HEK293 (cell line): ENCODE measurements around the gene NR3C2.

Experiments
- CTCF ChIA-PET: fragments of 350-600 bp; formaldehyde crosslinking; extraction: SDS; loops from one replicate; lab custom pipeline; 2021; ENCODE audit warnings: antibody characterized with exemption; lab: Yijun Ruan, JAX
- POLR2A ChIA-PET: fragments of 300-600 bp; formaldehyde crosslinking; extraction: SDS; loops from one replicate; lab custom pipeline; 2020; ENCODE audit warnings: antibody characterized with exemption, inconsistent platforms; lab: Yijun Ruan, JAX
- H3K27ac ChIP-seq: fragments of 200-500 bp; sonication (Bioruptor generic); 2 replicates; pipeline ENCODE4 v1.5.1; 2014; ENCODE audit warnings: low read depth, low read length, control low read depth, inconsistent platforms; ENCODE audit errors: extremely low read depth
- H3K36me3 ChIP-seq, 2 experiments: fragments of 200-500 bp in 1 of 2; sonication (Bioruptor generic) in 1 of 2; 1 replicate in 1 of 2; 2 replicates in 1 of 2; pipeline ENCODE4 v1.5.1; 2014 to 2017; ENCODE audit warnings: inconsistent platforms in 2 of 2, low read length in 2 of 2; ENCODE audit not compliant: control insufficient read depth in 2 of 2, insufficient read depth in 1 of 2
- H3K4me1 ChIP-seq: fragments of 200-500 bp; sonication (Bioruptor generic); 2 replicates; pipeline ENCODE4 v1.5.1; 2014; ENCODE audit warnings: mild to moderate bottlenecking, low read length, inconsistent platforms; ENCODE audit not compliant: control insufficient read depth, insufficient read depth
- H3K4me3 ChIP-seq: 2 replicates; pipeline ENCODE4 v1.5.1; 2011; ENCODE audit warnings: low read depth, mild to moderate bottlenecking, control low read depth, low read length, moderate library complexity
- H3K9me3 ChIP-seq: fragments of 200-500 bp; sonication (Bioruptor generic); 2 replicates; pipeline ENCODE4 v1.5.1; 2014; ENCODE audit warnings: low read depth, low read length, inconsistent platforms; ENCODE audit not compliant: control insufficient read depth, insufficient read depth
- BCL11A ChIP-seq: fragments of 450-650 bp; formaldehyde crosslinking; IDR thresholded peaks from 2 replicates; pipeline ENCODE4 v1.5.1; 2016; ENCODE audit warnings: low read depth, missing biosample characterization, missing genetic modification characterization
- GLI4 ChIP-seq: fragments of 450-650 bp; formaldehyde crosslinking; IDR thresholded peaks from 2 replicates; pipeline ENCODE4 v1.5.1; 2016; ENCODE audit warnings: missing biosample characterization, missing genetic modification characterization
- RBAK ChIP-seq: fragments of 450-650 bp; formaldehyde crosslinking; IDR thresholded peaks from 2 replicates; pipeline ENCODE4 v1.5.1; 2016; ENCODE audit warnings: missing biosample characterization, missing genetic modification characterization
- SP2 ChIP-seq: fragments of 450-650 bp; formaldehyde crosslinking; IDR thresholded peaks from 2 replicates; pipeline ENCODE4 v1.5.1; 2016; ENCODE audit warnings: missing biosample characterization, missing genetic modification characterization
- ZBTB21 ChIP-seq: fragments of 450-650 bp; formaldehyde crosslinking; IDR thresholded peaks from 2 replicates; pipeline ENCODE4 v1.5.1; 2017; ENCODE audit warnings: missing biosample characterization, missing genetic modification characterization
- ZEB2 ChIP-seq: fragments of 450-650 bp; formaldehyde crosslinking; IDR thresholded peaks from 2 replicates; pipeline ENCODE4 v1.5.1; 2016; ENCODE audit warnings: missing biosample characterization, missing genetic modification characterization
- ZFP41 ChIP-seq: fragments of 450-650 bp; formaldehyde crosslinking; IDR thresholded peaks from 2 replicates; pipeline ENCODE4 v1.5.1; 2016; ENCODE audit warnings: missing biosample characterization, missing genetic modification characterization, borderline replicate concordance
- ZIC2 ChIP-seq: fragments of 450-650 bp; formaldehyde crosslinking; IDR thresholded peaks from 2 replicates; pipeline ENCODE4 v1.5.1; 2016; ENCODE audit warnings: missing biosample characterization, missing genetic modification characterization
- ZNF133 ChIP-seq: fragments of 450-650 bp; formaldehyde crosslinking; IDR thresholded peaks from 2 replicates; pipeline ENCODE4 v1.5.1; 2016; ENCODE audit warnings: missing biosample characterization, missing genetic modification characterization
- ZNF146 ChIP-seq: fragments of 450-650 bp; formaldehyde crosslinking; IDR thresholded peaks from 2 replicates; pipeline ENCODE4 v1.5.1; 2016; ENCODE audit warnings: missing biosample characterization, missing genetic modification characterization
- ZNF324 ChIP-seq: fragments of 450-650 bp; formaldehyde crosslinking; IDR thresholded peaks from 2 replicates; pipeline ENCODE4 v1.5.1; 2016; ENCODE audit warnings: missing biosample characterization, missing genetic modification characterization
- ZNF350 ChIP-seq: fragments of 450-650 bp; formaldehyde crosslinking; IDR thresholded peaks from 2 replicates; pipeline ENCODE4 v1.5.0; 2017; ENCODE audit warnings: missing biosample characterization, mild to moderate bottlenecking, missing genetic modification characterization
- ZNF391 ChIP-seq: fragments of 450-650 bp; formaldehyde crosslinking; IDR thresholded peaks from 2 replicates; pipeline ENCODE4 v1.5.1; 2016; ENCODE audit warnings: low read depth, missing biosample characterization, missing genetic modification characterization, borderline replicate concordance
- ZNF426 ChIP-seq: fragments of 450-650 bp; formaldehyde crosslinking; IDR thresholded peaks from 2 replicates; pipeline ENCODE4 v1.5.1; 2017; ENCODE audit warnings: missing biosample characterization, missing genetic modification characterization, mild to moderate bottlenecking, inconsistent platforms, moderate library complexity
- ZNF596 ChIP-seq: fragments of 450-650 bp; IDR thresholded peaks from 2 replicates; pipeline ENCODE4 v1.5.0; 2018; ENCODE audit warnings: missing biosample characterization, mild to moderate bottlenecking, missing genetic modification characterization, moderate library complexity
- ZNF629 ChIP-seq: fragments of 450-650 bp; formaldehyde crosslinking; IDR thresholded peaks from 2 replicates; pipeline ENCODE4 v1.5.1; 2017; ENCODE audit warnings: missing biosample characterization, missing genetic modification characterization
- TF ChIP-seq, protein P1 (sequence below): fragments of 450-650 bp; formaldehyde crosslinking; IDR thresholded peaks from 2 replicates; pipeline ENCODE4 v1.5.1; 2017; ENCODE audit warnings: missing biosample characterization, missing genetic modification characterization
- TF ChIP-seq, protein P2 (sequence below): fragments of 450-650 bp; formaldehyde crosslinking; optimal IDR thresholded peaks from 2 replicates; pipeline ENCODE3; 2016; ENCODE audit warnings: missing biosample characterization, mild to moderate bottlenecking, missing genetic modification characterization
- TF ChIP-seq, protein P3 (sequence below): fragments of 450-650 bp; IDR thresholded peaks from 2 replicates; pipeline ENCODE4 v1.5.1; 2018; ENCODE audit warnings: missing biosample characterization, missing genetic modification characterization
- TF ChIP-seq, protein P4 (sequence below): fragments of 450-650 bp; formaldehyde crosslinking; IDR thresholded peaks from 2 replicates; pipeline ENCODE4 v1.5.1; 2016; ENCODE audit warnings: missing biosample characterization, missing genetic modification characterization
- TF ChIP-seq, protein P5 (sequence below): fragments of 450-650 bp; formaldehyde crosslinking; IDR thresholded peaks from 2 replicates; pipeline ENCODE4 v1.5.1; 2016; ENCODE audit warnings: missing biosample characterization, missing genetic modification characterization

NR3C2 gene

DNA sequence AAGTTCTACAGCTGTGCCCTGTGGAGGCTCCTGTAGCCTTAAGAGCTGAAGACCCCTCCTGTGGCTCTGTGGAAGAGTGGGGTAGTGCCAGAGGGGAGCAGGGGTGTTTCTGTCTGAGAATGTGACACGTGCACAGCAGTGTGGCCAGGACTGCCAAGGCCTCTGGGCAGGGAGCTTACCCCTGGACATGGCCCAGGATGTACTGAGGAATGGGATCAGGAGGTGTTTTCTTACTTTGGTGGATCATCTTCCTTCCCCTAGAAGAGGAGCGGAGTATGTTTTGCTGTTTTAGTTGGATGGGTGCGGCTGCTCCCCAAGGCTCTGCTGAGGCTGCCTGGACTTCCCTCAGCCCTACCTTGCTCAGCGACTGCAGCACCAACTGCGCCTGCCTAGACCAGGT is 367.8 kb downstream of the NR3C2 start (continued):
- no peak for TF ChIP-seq ZNF146 (tag by site-specific recombination)
- no peak for TF ChIP-seq ZFP41 (tag by site-specific recombination)
- no peak for TF ChIP-seq ZNF596 (tag by site-specific recombination)
- TF ChIP-seq ZIC2 (tag by site-specific recombination) = no peak
- no peak for TF ChIP-seq RBAK (tag by site-specific recombination)
- TF ChIP-seq, protein P1, sequence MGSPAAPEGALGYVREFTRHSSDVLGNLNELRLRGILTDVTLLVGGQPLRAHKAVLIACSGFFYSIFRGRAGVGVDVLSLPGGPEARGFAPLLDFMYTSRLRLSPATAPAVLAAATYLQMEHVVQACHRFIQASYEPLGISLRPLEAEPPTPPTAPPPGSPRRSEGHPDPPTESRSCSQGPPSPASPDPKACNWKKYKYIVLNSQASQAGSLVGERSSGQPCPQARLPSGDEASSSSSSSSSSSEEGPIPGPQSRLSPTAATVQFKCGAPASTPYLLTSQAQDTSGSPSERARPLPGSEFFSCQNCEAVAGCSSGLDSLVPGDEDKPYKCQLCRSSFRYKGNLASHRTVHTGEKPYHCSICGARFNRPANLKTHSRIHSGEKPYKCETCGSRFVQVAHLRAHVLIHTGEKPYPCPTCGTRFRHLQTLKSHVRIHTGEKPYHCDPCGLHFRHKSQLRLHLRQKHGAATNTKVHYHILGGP (tag by site-specific recombination) = no peak

DNA sequence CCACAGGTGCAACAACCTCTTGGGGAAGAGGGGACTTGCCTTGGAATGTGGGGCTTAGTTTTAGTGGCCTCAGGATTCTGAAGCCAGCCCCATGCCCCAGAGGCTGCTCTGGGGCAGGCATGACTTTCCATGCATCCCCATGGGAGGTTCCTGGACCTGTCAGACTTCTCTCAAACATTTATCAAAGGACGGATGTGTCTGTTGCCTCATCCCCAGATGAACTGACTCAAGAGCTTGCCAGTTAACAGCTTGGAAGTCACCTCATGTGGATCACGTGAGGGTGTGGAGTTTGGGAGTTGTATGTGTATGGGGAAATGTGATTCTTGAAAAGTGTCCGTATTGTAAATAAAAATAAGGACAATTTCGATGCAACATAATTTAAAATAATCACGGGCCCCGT is 368.9 kb downstream of the NR3C2 start:
- Histone ChIP-seq H3K36me3 (peaks cover 0 to 13% of the 10 kb centered on the region in 2 experiments; a peak in 1 of 3 replicates), H3K4me3 (no peak overlapping the region)
- no peak for TF ChIP-seq ZNF629 (tag by site-specific recombination)
- no peak for TF ChIP-seq ZNF391 (tag by site-specific recombination)
- no peak for TF ChIP-seq GLI4
- TF ChIP-seq ZNF324 (tag by site-specific recombination) = no peak
- no peak for TF ChIP-seq SP2 (tag by site-specific recombination)
- TF ChIP-seq ZNF426 (tag by site-specific recombination) = no peak
- no peak for TF ChIP-seq ZEB2
- TF ChIP-seq, protein P2, sequence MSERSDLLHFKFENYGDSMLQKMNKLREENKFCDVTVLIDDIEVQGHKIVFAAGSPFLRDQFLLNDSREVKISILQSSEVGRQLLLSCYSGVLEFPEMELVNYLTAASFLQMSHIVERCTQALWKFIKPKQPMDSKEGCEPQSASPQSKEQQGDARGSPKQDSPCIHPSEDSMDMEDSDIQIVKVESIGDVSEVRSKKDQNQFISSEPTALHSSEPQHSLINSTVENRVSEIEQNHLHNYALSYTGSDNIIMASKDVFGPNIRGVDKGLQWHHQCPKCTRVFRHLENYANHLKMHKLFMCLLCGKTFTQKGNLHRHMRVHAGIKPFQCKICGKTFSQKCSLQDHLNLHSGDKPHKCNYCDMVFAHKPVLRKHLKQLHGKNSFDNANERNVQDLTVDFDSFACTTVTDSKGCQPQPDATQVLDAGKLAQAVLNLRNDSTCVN (tag by site-specific recombination) = no peak
- TF ChIP-seq, protein P3, sequence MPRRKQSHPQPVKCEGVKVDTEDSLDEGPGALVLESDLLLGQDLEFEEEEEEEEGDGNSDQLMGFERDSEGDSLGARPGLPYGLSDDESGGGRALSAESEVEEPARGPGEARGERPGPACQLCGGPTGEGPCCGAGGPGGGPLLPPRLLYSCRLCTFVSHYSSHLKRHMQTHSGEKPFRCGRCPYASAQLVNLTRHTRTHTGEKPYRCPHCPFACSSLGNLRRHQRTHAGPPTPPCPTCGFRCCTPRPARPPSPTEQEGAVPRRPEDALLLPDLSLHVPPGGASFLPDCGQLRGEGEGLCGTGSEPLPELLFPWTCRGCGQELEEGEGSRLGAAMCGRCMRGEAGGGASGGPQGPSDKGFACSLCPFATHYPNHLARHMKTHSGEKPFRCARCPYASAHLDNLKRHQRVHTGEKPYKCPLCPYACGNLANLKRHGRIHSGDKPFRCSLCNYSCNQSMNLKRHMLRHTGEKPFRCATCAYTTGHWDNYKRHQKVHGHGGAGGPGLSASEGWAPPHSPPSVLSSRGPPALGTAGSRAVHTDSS (tag by site-specific recombination) = no peak
- no peak for TF ChIP-seq ZNF350
- no peak for TF ChIP-seq ZNF133 (tag by site-specific recombination)
- TF ChIP-seq BCL11A (tag by site-specific recombination) = no peak
- TF ChIP-seq, protein P4, sequence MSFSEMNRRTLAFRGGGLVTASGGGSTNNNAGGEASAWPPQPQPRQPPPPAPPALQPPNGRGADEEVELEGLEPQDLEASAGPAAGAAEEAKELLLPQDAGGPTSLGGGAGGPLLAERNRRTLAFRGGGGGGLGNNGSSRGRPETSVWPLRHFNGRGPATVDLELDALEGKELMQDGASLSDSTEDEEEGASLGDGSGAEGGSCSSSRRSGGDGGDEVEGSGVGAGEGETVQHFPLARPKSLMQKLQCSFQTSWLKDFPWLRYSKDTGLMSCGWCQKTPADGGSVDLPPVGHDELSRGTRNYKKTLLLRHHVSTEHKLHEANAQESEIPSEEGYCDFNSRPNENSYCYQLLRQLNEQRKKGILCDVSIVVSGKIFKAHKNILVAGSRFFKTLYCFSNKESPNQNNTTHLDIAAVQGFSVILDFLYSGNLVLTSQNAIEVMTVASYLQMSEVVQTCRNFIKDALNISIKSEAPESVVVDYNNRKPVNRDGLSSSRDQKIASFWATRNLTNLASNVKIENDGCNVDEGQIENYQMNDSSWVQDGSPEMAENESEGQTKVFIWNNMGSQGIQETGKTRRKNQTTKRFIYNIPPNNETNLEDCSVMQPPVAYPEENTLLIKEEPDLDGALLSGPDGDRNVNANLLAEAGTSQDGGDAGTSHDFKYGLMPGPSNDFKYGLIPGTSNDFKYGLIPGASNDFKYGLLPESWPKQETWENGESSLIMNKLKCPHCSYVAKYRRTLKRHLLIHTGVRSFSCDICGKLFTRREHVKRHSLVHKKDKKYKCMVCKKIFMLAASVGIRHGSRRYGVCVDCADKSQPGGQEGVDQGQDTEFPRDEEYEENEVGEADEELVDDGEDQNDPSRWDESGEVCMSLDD (tag by site-specific recombination) = no peak
- TF ChIP-seq, protein P5, sequence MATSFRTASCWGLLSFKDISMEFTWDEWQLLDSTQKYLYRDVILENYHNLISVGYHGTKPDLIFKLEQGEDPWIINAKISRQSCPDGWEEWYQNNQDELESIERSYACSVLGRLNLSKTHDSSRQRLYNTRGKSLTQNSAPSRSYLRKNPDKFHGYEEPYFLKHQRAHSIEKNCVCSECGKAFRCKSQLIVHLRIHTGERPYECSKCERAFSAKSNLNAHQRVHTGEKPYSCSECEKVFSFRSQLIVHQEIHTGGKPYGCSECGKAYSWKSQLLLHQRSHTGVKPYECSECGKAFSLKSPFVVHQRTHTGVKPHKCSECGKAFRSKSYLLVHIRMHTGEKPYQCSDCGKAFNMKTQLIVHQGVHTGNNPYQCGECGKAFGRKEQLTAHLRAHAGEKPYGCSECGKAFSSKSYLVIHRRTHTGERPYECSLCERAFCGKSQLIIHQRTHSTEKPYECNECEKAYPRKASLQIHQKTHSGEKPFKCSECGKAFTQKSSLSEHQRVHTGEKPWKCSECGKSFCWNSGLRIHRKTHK (tag by site-specific recombination) = no peak
- TF ChIP-seq ZBTB21 = no peak
- TF ChIP-seq, all 188 proteins: peak for 0
- Histone ChIP-seq H3K27ac (no peak overlapping the region), H3K4me1 (no peaks in the 10 kb centered on the region), H3K9me3 (no peaks in the 10 kb centered on the region; the same call in 1 of the 2 replicates)
- POLR2A ChIA-PET = no interaction called here
- CTCF ChIA-PET = no interaction called here
